Mammary epithelial cell (primary cell): ENCODE measurements around the gene ZNF565.

Experiments
- EZH2 ChIP-seq: IDR thresholded peaks from 2 replicates; pipeline ENCODE4 v1.6.1; 2012; ENCODE audit warnings: low read length, inconsistent platforms, borderline replicate concordance
- TF ChIP-seq, protein P1 (sequence below), 2 donors: IDR thresholded peaks in 1 of 2; conservative IDR thresholded peaks in 1 of 2; 2 replicates each; pipeline ENCODE4 v1.5.1; 2011 to 2012; ENCODE audit warnings: inconsistent platforms in 2 of 2, low read length in 2 of 2, mild to moderate bottlenecking in 2 of 2, control low read depth in 1 of 2, low read depth in 1 of 2; ENCODE audit not compliant: insufficient read depth in 1 of 2; ENCODE audit errors: extremely low read depth in 1 of 2

DNA sequence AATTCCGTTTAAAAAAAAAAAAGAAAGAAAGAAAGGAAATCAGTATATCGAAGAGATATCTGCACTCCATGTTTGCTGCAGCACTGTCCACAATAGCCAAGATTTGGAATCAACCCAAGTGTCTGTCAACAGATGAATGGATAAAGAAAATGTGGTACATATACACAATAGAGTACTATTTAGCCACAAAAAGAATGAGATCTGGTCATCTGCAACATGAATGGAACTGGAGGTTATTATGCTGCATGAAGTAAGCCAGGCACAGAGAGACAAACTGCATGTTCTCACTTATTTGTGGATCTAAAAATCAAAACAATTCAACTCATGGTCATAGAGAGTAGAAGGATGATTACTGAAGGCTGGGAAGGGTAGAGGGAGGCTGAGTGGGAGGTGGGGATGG, 16.3 kb downstream of the ZNF565 start:
- TF ChIP-seq, protein P1, sequence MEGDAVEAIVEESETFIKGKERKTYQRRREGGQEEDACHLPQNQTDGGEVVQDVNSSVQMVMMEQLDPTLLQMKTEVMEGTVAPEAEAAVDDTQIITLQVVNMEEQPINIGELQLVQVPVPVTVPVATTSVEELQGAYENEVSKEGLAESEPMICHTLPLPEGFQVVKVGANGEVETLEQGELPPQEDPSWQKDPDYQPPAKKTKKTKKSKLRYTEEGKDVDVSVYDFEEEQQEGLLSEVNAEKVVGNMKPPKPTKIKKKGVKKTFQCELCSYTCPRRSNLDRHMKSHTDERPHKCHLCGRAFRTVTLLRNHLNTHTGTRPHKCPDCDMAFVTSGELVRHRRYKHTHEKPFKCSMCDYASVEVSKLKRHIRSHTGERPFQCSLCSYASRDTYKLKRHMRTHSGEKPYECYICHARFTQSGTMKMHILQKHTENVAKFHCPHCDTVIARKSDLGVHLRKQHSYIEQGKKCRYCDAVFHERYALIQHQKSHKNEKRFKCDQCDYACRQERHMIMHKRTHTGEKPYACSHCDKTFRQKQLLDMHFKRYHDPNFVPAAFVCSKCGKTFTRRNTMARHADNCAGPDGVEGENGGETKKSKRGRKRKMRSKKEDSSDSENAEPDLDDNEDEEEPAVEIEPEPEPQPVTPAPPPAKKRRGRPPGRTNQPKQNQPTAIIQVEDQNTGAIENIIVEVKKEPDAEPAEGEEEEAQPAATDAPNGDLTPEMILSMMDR (conservative IDR thresholded peaks at IDR 0.05 in 1 of 2, IDR thresholded peaks at IDR 0.05 in 1 of 2; ENCODE audit: extremely low read depth in 1 of 2, insufficient read depth in 1 of 2, low read depth in 1 of 2, low read length in 2 of 2): no peak
- no peak for TF ChIP-seq EZH2
